HepG2 (cell line): ENCODE data around the gene KCTD6. TPM values are rescaled to one million over a fixed set of nuclear protein-coding genes. Genes with fewer than 3 reads are reported as not detected.

Experiments
- CAMTA2 ChIP-seq: sonication (generic); formaldehyde crosslinking; IDR thresholded peaks from 2 replicates; pipeline ENCODE4 v1.4.0; 2020; ENCODE audit warnings: mild to moderate bottlenecking, missing genetic modification reagents, borderline replicate concordance
- CHD4 ChIP-seq: fragments of 200-600 bp; sonication (generic); IDR thresholded peaks from 2 replicates; pipeline ENCODE4 v1.7.0; 2017; ENCODE audit warnings: mild to moderate bottlenecking, low read length, borderline replicate concordance
- HNF1A ChIP-seq, 2 experiments: sonication (generic) in 1 of 2; formaldehyde crosslinking in 1 of 2; IDR thresholded peaks; 2 replicates each; pipeline versions ENCODE4 v1.4.0 to v1.6.1; 2016 to 2020; ENCODE audit warnings: borderline replicate concordance in 1 of 2, low read depth in 1 of 2, mild to moderate bottlenecking in 1 of 2, missing genetic modification reagents in 1 of 2
- HNRNPK ChIP-seq: fragments of 200-400 bp; formaldehyde crosslinking; IDR thresholded peaks from 2 replicates; pipeline ENCODE4 v1.6.1; 2018; ENCODE audit warnings: low read length, low read depth, moderate library complexity, mild to moderate bottlenecking; ENCODE audit not compliant: poor library complexity, severe bottlenecking
- KLF6 ChIP-seq: IDR thresholded peaks from 2 replicates; pipeline ENCODE4 v1.8.0; 2016; ENCODE audit warnings: missing biosample characterization, missing genetic modification reagents
- MAZ ChIP-seq, 2 experiments: sonication (generic) in 1 of 2; formaldehyde crosslinking in 1 of 2; IDR thresholded peaks; 2 replicates each; pipeline versions ENCODE4 v1.5.0 to v1.6.1; 2012 to 2020; ENCODE audit warnings: low read depth in 2 of 2, mild to moderate bottlenecking in 2 of 2, borderline replicate concordance in 1 of 2, improper control_type of control experiment in 1 of 2, low read length in 1 of 2, missing genetic modification reagents in 1 of 2, moderate library complexity in 1 of 2
- NFIC ChIP-seq: IDR thresholded peaks from 2 replicates; pipeline ENCODE4 v1.6.1; 2012; ENCODE audit warnings: mild to moderate bottlenecking, low read length, inconsistent platforms
- RFX5 ChIP-seq: IDR thresholded peaks from 2 replicates; pipeline ENCODE4 v1.6.1; 2011; ENCODE audit warnings: low read depth, low read length, improper control_type of control experiment
- SOX5 ChIP-seq: IDR thresholded peaks from 2 replicates; pipeline ENCODE4 v1.6.1; 2016; ENCODE audit warnings: borderline replicate concordance
- STAG1 ChIP-seq: sonication (generic); formaldehyde crosslinking; IDR thresholded peaks from 2 replicates; pipeline ENCODE4 v1.4.0; 2020; ENCODE audit warnings: missing genetic modification reagents
- ZFP90 ChIP-seq: sonication (generic); formaldehyde crosslinking; IDR thresholded peaks from 2 replicates; pipeline ENCODE4 v1.8.0; 2022; ENCODE audit warnings: missing genetic modification reagents, mild to moderate bottlenecking, inconsistent platforms, borderline replicate concordance
- ZNF235 ChIP-seq: sonication (generic); formaldehyde crosslinking; IDR thresholded peaks from 2 replicates; pipeline ENCODE4 v1.8.1; 2023; ENCODE audit warnings: mild to moderate bottlenecking, missing genetic modification reagents, borderline replicate concordance
- ZNF564 ChIP-seq: sonication (generic); formaldehyde crosslinking; IDR thresholded peaks from 2 replicates; pipeline ENCODE4 v1.8.1; 2023; ENCODE audit warnings: mild to moderate bottlenecking, missing genetic modification reagents
- ZNF574 ChIP-seq: sonication (generic); formaldehyde crosslinking; IDR thresholded peaks from 2 replicates; pipeline ENCODE4 v1.4.0; 2020; ENCODE audit warnings: missing genetic modification reagents
- ZNF746 ChIP-seq: sonication (generic); formaldehyde crosslinking; IDR thresholded peaks from 2 replicates; pipeline ENCODE4 v1.8.0; 2022; ENCODE audit warnings: mild to moderate bottlenecking, missing genetic modification reagents
- polyA plus RNA-seq, 8 experiments: library from polyadenylated mRNA; depleted of rRNA in 3 of 8; stranded (reverse) in 7 of 8; unstranded in 1 of 8; fragments of >200 nt; fragmentation: Illumina TruSeq in 4 of 8; extraction: Trizol in 4 of 8; gene quantifications; 2 replicates each; pipeline versions ENCODE4 v1.2.1 to v1.2.3, GENCODE V29; 2011 to 2016; ENCODE audit warnings: low read depth in 4 of 8, missing spikeins in 1 of 8, mixed read lengths in 1 of 8; ENCODE audit not compliant: insufficient read depth in 1 of 8
- total RNA-seq, 5 experiments: library from RNA; depleted of rRNA; stranded (reverse); fragments of >200 nt; fragmentation: Illumina TruSeq; extraction: Trizol; gene quantifications; 2 replicates each; pipeline ENCODE4 v1.2.3, GENCODE V29; 2016; ENCODE audit warnings: low read depth in 1 of 5
- TF ChIP-seq, protein P1 (sequence below): sonication (generic); formaldehyde crosslinking; IDR thresholded peaks from 2 replicates; pipeline ENCODE4 v1.5.0; 2020; ENCODE audit warnings: mild to moderate bottlenecking, missing genetic modification reagents, borderline replicate concordance

The KCTD6 gene
- total and polyA plus RNA-seq, 2 of the 13 experiments (the other 11 are each of a cell fraction or from before 2014, with no cell fraction given): 13.4 to 14.2 TPM

DNA sequence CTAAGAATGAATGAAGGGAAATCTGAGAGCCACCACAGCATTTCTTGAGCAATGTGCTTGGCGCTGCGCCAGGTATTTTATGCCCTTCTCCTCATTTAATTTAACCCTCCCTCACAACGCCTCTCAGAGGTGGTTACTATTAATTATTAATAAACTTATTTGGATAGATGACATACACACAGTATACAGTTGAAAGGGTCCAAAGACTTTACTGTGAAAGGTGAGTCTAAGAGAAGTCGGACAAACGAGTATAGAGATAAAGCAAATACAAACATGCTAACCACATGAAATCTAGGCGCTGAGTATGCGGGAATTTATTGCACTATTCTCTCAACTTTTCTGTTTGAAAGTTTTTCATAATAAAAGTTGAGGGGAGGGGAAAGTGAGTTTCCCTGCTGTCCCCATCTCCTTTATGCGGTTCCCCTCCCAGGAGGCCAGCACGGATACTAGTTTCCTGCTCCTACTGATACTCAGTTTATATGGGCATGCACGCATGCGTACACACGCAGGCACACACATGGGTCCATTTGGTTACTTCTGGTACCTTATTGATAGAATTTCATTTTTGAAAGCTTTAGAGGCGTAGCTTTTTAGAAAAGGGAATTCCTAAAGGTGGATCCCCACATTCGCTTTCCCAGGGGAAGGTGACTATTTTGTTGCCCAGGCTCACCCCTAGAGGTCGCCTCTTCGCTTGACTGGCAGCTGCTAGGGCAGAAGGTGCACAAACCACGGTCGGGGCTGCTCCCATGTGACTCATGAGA lies 28.5 kb upstream of the KCTD6 start (continued):
- no peak for TF ChIP-seq CHD4
- TF ChIP-seq ZNF574 (CRISPR knock-in tag): peak; percentile 45; the same call in 1 of the 2 replicates
- peak; percentile 34; the same call in 1 of the 2 replicates for TF ChIP-seq SOX5
- no peak for TF ChIP-seq ZFP90 (CRISPR knock-in tag)
- TF ChIP-seq ZNF746 (CRISPR knock-in tag): no peak
- TF ChIP-seq KLF6 (CRISPR knock-in tag): no peak
- TF ChIP-seq ZNF564: no peak; the same call in 1 of the 2 replicates
- TF ChIP-seq RFX5: no peak
- peak; percentile 37 for TF ChIP-seq HNRNPK
- TF ChIP-seq STAG1 (CRISPR knock-in tag): peak; percentile 76
- no peak for TF ChIP-seq MAZ (IDR thresholded peaks at IDR 0.05; ENCODE audit: borderline replicate concordance, low read depth, low read length)
- peak; percentile 43; the same call in 1 of the 2 replicates for TF ChIP-seq MAZ (CRISPR knock-in tag; IDR thresholded peaks at IDR 0.05; ENCODE audit: low read depth)
- TF ChIP-seq, protein P1, sequence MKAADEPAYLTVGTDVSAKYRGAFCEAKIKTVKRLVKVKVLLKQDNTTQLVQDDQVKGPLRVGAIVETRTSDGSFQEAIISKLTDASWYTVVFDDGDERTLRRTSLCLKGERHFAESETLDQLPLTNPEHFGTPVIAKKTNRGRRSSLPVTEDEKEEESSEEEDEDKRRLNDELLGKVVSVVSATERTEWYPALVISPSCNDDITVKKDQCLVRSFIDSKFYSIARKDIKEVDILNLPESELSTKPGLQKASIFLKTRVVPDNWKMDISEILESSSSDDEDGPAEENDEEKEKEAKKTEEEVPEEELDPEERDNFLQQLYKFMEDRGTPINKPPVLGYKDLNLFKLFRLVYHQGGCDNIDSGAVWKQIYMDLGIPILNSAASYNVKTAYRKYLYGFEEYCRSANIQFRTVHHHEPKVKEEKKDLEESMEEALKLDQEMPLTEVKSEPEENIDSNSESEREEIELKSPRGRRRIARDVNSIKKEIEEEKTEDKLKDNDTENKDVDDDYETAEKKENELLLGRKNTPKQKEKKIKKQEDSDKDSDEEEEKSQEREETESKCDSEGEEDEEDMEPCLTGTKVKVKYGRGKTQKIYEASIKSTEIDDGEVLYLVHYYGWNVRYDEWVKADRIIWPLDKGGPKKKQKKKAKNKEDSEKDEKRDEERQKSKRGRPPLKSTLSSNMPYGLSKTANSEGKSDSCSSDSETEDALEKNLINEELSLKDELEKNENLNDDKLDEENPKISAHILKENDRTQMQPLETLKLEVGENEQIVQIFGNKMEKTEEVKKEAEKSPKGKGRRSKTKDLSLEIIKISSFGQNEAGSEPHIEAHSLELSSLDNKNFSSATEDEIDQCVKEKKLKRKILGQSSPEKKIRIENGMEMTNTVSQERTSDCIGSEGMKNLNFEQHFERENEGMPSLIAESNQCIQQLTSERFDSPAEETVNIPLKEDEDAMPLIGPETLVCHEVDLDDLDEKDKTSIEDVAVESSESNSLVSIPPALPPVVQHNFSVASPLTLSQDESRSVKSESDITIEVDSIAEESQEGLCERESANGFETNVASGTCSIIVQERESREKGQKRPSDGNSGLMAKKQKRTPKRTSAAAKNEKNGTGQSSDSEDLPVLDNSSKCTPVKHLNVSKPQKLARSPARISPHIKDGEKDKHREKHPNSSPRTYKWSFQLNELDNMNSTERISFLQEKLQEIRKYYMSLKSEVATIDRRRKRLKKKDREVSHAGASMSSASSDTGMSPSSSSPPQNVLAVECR (CRISPR knock-in tag): no peak; the same call in 1 of the 2 replicates
- no peak for TF ChIP-seq CAMTA2 (CRISPR knock-in tag)
- peak; percentile 62 for TF ChIP-seq NFIC
- no peak for TF ChIP-seq ZNF235 (CRISPR knock-in tag)
- TF ChIP-seq HNF1A (IDR thresholded peaks at IDR 0.05; ENCODE audit: low read depth): no peak
- TF ChIP-seq HNF1A (CRISPR knock-in tag; IDR thresholded peaks at IDR 0.05; ENCODE audit: borderline replicate concordance): no peak; the same call in 1 of the 2 replicates
